WTC11 (cell line): ENCODE results near the gene DRC1. TPM values are rescaled to one million over a fixed set of nuclear protein-coding genes. Genes with fewer than 3 reads are reported as not detected.

ENCODE experiments used
- ATAC-seq: fragments of 200-7000 bp; cut with Tn5 transposase; 2 replicates; pipeline ENCODE4 v1.10.0; 2021; ENCODE audit warnings: mild to moderate bottlenecking, moderate library complexity
- CTCF ChIA-PET: fragments of 300-600 bp; sonication (Branson Sonifier 250); formaldehyde crosslinking; loops from one replicate; lab custom pipeline; 2021; ENCODE audit warnings: antibody characterized with exemption; lab: Charles Lee
- POLR2A ChIA-PET: fragments of 350-600 bp; sonication (Branson Sonifier 250); formaldehyde crosslinking; loops from one replicate; lab custom pipeline; 2021; ENCODE audit warnings: antibody characterized with exemption; lab: Charles Lee
- DNase-seq: peaks from one replicate; pipeline ENCODE4 v3.0.0; 2021; ENCODE audit warnings: low spot score
- H3K27ac Mint-ChIP-seq: 2 replicates; pipeline ENCODE4 v1.8.0; 2021; ENCODE audit warnings: mixed read lengths
- H3K27me3 Mint-ChIP-seq: 2 replicates; pipeline ENCODE4 v1.8.0; 2021; ENCODE audit warnings: low read depth, mild to moderate bottlenecking, moderate library complexity, mixed read lengths
- H3K36me3 Mint-ChIP-seq: 2 replicates; pipeline ENCODE4 v1.8.0; 2021; ENCODE audit warnings: mixed read lengths
- H3K4me1 Mint-ChIP-seq: 2 replicates; pipeline ENCODE4 v1.8.0; 2022; ENCODE audit warnings: mixed read lengths
- H3K4me3 Mint-ChIP-seq: 2 replicates; pipeline ENCODE4 v1.8.0; 2021; ENCODE audit warnings: mild to moderate bottlenecking, moderate library complexity, mixed read lengths
- H3K9me3 Mint-ChIP-seq: 2 replicates; pipeline ENCODE4 v1.8.0; 2021; ENCODE audit warnings: mixed read lengths
- ARID4B ChIP-seq: sonication (generic); formaldehyde crosslinking; IDR thresholded peaks from 2 replicates; pipeline ENCODE4 v1.8.0; 2023; ENCODE audit warnings: missing genetic modification reagents, mild to moderate bottlenecking, borderline replicate concordance
- ATF2 ChIP-seq: sonication (generic); formaldehyde crosslinking; IDR thresholded peaks from 2 replicates; pipeline ENCODE4 v1.8.1; 2022; ENCODE audit warnings: low read depth, missing genetic modification reagents, borderline replicate concordance
- CBFB ChIP-seq: sonication (generic); formaldehyde crosslinking; IDR thresholded peaks from 2 replicates; pipeline ENCODE4 v1.8.1; 2022; ENCODE audit warnings: mild to moderate bottlenecking, low read depth, missing genetic modification reagents
- ERG ChIP-seq: fragments of 250-450 bp; sonication (Bioruptor Pico); IDR thresholded peaks from 2 replicates; pipeline ENCODE4 v1.8.0; 2021; ENCODE audit warnings: mild to moderate bottlenecking
- FOXP4 ChIP-seq: sonication (generic); formaldehyde crosslinking; IDR thresholded peaks from 2 replicates; pipeline ENCODE4 v1.8.0; 2022; ENCODE audit warnings: mild to moderate bottlenecking, missing genetic modification reagents
- GTF2I ChIP-seq: fragments of 250-450 bp; sonication (Bioruptor Pico); conservative IDR thresholded peaks from 2 replicates; pipeline ENCODE4 v1.4.0; 2021; ENCODE audit warnings: mild to moderate bottlenecking
- JAZF1 ChIP-seq: fragments of 250-450 bp; sonication (Bioruptor Pico); IDR thresholded peaks from 2 replicates; pipeline ENCODE4 v1.9.0; 2021; ENCODE audit warnings: moderate library complexity, mild to moderate bottlenecking, inconsistent platforms
- KAT7 ChIP-seq: sonication (generic); formaldehyde crosslinking; IDR thresholded peaks from 2 replicates; pipeline ENCODE4 v1.8.1; 2023; ENCODE audit warnings: missing genetic modification reagents, mild to moderate bottlenecking, borderline replicate concordance
- PRRX2 ChIP-seq: fragments of 250-450 bp; sonication (Bioruptor Pico); IDR thresholded peaks from 2 replicates; pipeline ENCODE4 v1.8.0; 2021; ENCODE audit warnings: mild to moderate bottlenecking
- TP53 ChIP-seq: sonication (generic); formaldehyde crosslinking; IDR thresholded peaks from 2 replicates; pipeline ENCODE4 v1.8.1; 2023; ENCODE audit warnings: mild to moderate bottlenecking, missing genetic modification reagents
- USF1 ChIP-seq: sonication (generic); formaldehyde crosslinking; IDR thresholded peaks from 2 replicates; pipeline ENCODE4 v1.8.0; 2022; ENCODE audit warnings: mild to moderate bottlenecking, missing genetic modification reagents
- ZBTB43 ChIP-seq: sonication (generic); formaldehyde crosslinking; IDR thresholded peaks from 2 replicates; pipeline ENCODE4 v1.8.1; 2023; ENCODE audit warnings: mild to moderate bottlenecking, missing genetic modification reagents
- ZNF138 ChIP-seq: sonication (generic); formaldehyde crosslinking; conservative IDR thresholded peaks from 2 replicates; pipeline ENCODE4 v1.8.1; 2022; ENCODE audit warnings: mild to moderate bottlenecking, moderate library complexity, missing genetic modification reagents
- ZNF416 ChIP-seq: fragments of 250-450 bp; sonication (Bioruptor Pico); IDR thresholded peaks from 2 replicates; pipeline ENCODE4 v1.9.0; 2021; ENCODE audit warnings: mild to moderate bottlenecking, inconsistent platforms
- ZNF532 ChIP-seq: fragments of 250-450 bp; sonication (Bioruptor Pico); IDR thresholded peaks from 2 replicates; pipeline ENCODE4 v1.9.0; 2021; ENCODE audit warnings: mild to moderate bottlenecking, borderline replicate concordance
- ZNF671 ChIP-seq: fragments of 250-450 bp; sonication (Bioruptor Pico); IDR thresholded peaks from 2 replicates; pipeline ENCODE4 v1.8.0; 2021; ENCODE audit warnings: mild to moderate bottlenecking
- total RNA-seq: library from RNA; stranded (reverse); gene quantifications from 3 replicates; pipeline ENCODE4 v1.2.3, GENCODE V29; 2021

The DRC1 gene
- total RNA-seq, 1 experiment from 2014 or later: 0.55 TPM

- TF ChIP-seq ZNF532 (CRISPR knock-in tag): no peak
Observed at GRCh38 chr2:26384597-26384996, 17.1 kb upstream of the DRC1 start (continued).

GRCh38 chr2:26387189-26387588, 14.5 kb upstream of the DRC1 start:
- Mint-ChIP-seq H3K4me3 (no peak overlapping the region), H3K4me1 (no peaks in the 10 kb centered on the region), H3K36me3 (peaks cover 23% of the 10 kb centered on the region), H3K9me3 (no peaks in the 10 kb centered on the region), H3K27ac (no peak overlapping the region), H3K27me3 (no peaks in the 10 kb centered on the region)
- ChIA-PET CTCF (interaction anchor here (0.6 kb wide), 1 partner anchor 45 kb away, joined by 5 read pairs; no protein-coding TSS in a partner anchor), POLR2A (no interaction called here)
- no peak for TF ChIP-seq JAZF1 (CRISPR knock-in tag)
- no peak for TF ChIP-seq ZBTB43 (CRISPR knock-in tag)
- TF ChIP-seq FOXP4 (CRISPR knock-in tag): no peak
- ATAC-seq (no peak), DNase-seq (no peak)

- Mint-ChIP-seq H3K9me3 (no peaks in the 10 kb centered on the region), H3K36me3 (peaks cover 4% of the 10 kb centered on the region), H3K27me3 (no peaks in the 10 kb centered on the region), H3K4me3 (no peak overlapping the region), H3K27ac (no peak overlapping the region), H3K4me1 (no peaks in the 10 kb centered on the region)
- ChIA-PET POLR2A (no interaction called here), CTCF (no interaction called here)
- ATAC-seq (no peak), DNase-seq (no peak)
- no peak for TF ChIP-seq ZNF671 (CRISPR knock-in tag)
- TF ChIP-seq CBFB (CRISPR knock-in tag): no peak
- TF ChIP-seq KAT7 (CRISPR knock-in tag): no peak
- TF ChIP-seq ERG: no peak
- no peak for TF ChIP-seq TP53 (CRISPR knock-in tag)
- no peak for TF ChIP-seq GTF2I (CRISPR knock-in tag)
- no peak for TF ChIP-seq ARID4B
- TF ChIP-seq ATF2 (CRISPR knock-in tag): no peak
- no peak for TF ChIP-seq ZBTB43 (CRISPR knock-in tag)
- TF ChIP-seq USF1 (CRISPR knock-in tag): no peak
- TF ChIP-seq PRRX2 (CRISPR knock-in tag): no peak
- TF ChIP-seq ZNF138 (CRISPR knock-in tag): no peak
- no peak for TF ChIP-seq ZNF416 (CRISPR knock-in tag)
Observed at GRCh38 chr2:26394694-26395093, 7.0 kb upstream of the DRC1 start.
